Middle frontal gyrus (tissue), 1 donor: Measurements from ENCODE around the gene EMP2.

ENCODE experiments used
- DNase-seq: peaks from one replicate; pipeline ENCODE4 v3.0.0-alpha.2; 2015; ENCODE audit warnings: low spot score; ENCODE audit errors: extremely low spot score

EMP2 gene

GRCh38 chr16:10493276-10493675 lies 87.1 kb downstream of the EMP2 start:
- no peak for DNase-seq

GRCh38 chr16:10490141-10490540 lies 90.3 kb downstream of the EMP2 start:
- no peak for DNase-seq

GRCh38 chr16:10485698-10486382 lies 94.6 kb downstream of the EMP2 start:
- no peak for DNase-seq

GRCh38 chr16:10485159-10485558 lies 95.2 kb downstream of the EMP2 start:
- DNase-seq = no peak

- no peak for DNase-seq
Measured at GRCh38 chr16:10480151-10480550, 100.2 kb downstream of the EMP2 start.
